HuH-7 (cell line): Measurements from ENCODE around the gene TSPAN11.

ENCODE experiments used
- DNase-seq: peaks from one replicate; pipeline ENCODE4 v3.0.0; 2011; ENCODE audit warnings: low spot score

Gene TSPAN11

DNA sequence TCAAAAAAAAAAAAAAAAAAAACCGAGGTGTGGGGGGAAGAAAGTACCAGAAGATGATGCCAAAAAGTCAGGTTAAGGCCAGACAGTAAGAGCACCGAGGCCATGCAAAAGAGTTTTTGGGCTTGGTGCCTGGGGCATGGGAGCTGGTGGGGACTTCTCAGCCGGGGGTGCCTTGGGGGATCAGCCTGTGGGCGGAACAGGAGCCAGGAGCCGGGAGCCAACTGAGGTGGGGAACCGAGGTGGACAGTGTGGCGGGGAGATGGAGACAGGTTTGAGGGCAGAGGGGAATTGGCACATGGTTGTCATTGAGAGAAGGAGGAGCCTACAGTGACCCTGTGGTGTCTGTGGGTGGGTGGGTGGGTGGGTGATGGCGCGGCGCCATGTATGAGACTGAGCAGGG, 33.2 kb downstream of the TSPAN11 start:
- no peak for DNase-seq

DNA sequence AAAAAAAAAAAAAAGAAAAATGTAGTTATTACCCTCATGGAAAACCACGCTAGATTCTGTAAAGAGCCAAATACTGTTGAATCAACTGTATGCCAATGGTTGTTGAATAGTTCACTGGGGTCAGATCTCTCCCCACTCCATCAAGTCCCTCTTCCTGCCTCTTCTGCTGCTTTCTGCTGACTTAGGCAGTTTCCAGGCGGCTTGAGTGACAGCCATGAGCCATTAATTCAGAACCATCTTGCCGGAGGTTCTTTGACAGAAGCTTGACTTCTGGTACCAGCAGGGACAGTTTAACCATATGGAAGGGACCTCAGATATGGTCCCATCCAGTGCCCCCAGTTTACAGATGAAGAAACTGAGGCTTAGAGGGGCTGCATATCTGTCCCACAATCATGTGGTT, 34.5 kb downstream of the TSPAN11 start:
- DNase-seq, result no peak

DNA sequence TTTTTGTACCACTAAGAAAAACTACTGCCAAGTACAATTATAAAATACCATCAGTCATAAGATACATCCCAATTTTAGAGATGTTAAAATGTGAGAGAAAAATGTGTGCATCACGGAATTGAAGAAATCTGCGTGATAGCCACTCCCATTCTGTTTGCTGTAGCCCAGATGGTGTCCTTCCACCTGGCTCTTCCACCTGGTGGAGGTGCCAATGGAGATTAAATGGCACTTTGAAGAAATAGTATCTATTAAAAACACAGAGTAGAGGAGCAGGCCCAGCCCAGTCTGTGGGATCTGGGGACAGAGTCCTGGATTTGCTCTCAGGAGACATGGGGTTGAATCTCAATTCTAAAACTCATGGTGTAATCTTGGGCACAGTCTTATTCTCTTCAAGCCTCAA, 35.5 kb downstream of the TSPAN11 start:
- DNase-seq, result no peak

DNA sequence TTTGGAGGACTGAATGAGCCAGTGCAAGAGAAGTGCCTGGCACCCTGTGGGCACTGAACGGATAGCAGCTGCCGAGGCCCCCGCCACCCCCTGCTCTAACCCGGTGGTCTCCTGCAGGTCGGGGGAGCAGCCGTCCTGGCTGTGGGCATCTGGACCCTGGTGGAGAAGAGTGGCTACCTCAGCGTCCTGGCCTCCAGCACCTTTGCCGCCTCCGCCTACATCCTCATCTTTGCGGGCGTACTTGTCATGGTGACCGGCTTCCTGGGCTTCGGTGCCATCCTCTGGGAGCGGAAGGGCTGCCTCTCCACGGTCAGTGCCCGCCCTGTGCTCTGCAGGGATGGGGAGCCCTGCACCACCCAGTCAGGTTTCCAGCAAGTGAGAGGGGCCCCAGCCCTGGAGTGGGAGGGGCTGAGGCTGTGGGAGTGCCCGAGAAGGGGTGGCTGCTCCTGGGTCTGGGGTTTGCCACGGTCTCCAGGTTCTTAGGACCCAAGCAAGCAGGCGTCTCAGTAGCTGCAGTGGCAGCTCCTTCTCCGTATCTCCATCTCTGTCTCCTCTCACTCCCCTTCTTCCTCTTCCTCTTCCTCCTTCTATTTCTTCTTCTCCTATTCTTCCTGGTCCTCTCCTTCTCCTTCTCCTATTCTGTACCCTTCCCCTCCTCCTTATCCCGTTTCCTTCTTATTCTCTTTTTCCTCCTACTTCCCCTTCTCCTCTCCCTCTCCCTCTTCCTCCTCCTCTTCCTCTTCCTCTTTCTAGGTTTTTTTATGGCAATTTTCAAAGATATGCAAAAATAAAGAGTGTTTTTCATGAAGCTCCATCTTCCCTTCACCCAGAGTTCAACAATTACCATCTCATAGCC, 37.4 kb downstream of the TSPAN11 start:
- DNase-seq, result no peak

DNA sequence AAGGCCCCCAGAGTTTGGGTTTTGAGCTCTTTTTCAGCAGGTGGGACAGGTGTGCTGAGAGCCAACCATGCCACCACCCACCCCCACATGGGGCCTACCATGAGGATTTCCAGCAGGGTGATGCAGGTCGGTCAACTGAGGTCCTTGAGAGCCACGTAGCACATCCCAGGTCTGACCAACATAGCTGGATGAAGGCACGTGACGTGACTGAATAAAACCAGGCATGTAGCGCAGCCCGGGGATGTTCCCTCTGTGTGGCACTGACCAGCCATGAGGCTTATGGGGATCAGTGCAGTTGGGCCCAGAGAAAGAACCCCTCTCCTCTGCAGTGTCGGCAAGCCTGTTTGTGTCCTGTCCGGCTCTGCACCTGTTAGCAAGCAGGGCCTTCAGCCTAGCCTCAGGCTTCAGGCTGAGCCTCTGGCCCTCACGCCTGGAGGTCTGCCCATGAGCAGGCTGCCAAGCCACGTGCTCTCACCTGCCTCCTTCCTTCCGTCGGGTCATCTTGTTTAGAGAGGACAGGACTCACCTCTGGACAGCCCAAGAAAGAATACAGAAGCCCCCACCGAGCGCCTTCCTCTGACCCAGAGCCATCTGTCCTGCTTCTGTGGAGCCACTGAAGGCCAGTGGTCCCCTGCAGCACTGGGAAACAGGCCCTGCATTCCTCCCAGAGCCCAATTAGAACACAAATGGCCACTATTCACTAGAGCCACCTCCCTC, 38.5 kb downstream of the TSPAN11 start:
- no peak for DNase-seq

DNA sequence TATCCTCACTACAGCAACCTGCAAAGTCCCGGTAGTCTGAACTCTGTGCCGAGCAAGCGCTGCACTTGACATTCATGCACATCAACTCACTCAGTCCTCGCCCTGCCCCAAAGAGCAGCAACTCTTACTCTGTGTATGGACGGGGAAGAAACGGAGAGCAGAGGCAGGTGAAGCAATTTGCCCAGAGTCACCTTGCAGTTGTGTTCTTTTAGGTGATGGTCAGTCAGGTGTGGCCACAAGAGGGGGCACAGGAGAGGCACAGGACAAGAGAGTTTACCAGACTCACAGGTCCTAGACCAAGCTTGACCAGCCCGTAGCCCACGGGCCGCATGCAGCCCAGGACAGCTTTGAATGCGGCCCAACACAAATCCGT, 39.1 kb downstream of the TSPAN11 start:
- DNase-seq, result peak; percentile 63

DNA sequence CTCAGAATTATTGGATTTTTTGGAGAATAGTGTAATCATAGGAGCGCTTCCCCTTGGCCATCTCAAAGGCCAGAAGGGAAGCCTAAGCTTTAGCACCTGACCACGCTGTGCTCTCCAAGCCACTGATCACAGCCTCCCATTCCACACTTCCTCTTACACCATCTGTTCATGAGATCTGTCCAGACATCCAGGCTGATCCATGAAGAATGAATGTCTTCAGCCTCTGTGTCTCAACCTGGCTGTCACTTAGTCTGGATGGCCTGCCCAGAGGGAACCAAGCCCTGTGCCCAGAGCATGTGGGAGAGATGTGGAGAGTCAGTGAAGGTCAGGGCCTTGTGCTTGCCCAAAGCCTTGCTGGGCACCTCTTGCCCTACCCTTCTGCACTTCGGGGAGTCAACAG, 40.5 kb downstream of the TSPAN11 start:
- no peak for DNase-seq

DNA sequence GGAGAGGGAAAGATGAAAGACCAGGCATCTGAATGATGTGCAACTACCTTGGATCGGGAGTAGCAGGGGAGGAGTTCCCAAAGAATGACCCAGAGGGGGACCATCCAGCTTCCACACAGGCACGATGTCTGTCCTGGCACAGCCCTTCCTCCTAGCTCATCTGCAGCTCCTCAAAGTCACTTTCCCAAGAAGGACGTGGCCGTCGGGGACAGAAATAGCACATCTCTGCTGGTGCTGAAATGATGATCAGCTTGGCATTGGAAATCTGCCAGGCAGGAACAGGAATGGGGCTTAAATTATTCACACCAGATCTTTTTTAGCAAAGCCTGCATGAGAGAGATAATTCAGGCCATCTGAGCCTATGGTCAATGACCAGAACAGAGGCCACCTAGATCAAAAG, 41.7 kb downstream of the TSPAN11 start:
- DNase-seq, result no peak

DNA sequence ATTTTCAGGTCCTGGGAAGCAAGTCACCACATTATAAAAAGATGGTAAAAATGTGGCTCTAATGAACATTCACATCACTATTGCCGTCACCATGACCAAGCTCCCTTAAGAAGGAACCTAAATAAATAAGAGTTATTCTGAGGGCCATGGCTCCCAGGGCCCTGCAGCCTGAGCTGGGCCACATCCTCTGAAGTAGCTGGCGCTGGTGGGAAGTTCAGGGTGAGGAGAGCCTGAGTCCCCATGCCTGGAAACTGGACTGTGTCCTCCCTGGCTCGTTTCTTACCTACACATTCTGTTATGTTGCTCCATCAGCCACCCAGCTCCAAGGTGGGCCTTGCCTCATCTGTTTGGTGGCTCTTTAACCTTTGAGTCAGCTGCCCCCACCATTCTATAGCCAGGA, 42.5 kb downstream of the TSPAN11 start:
- DNase-seq, result no peak

DNA sequence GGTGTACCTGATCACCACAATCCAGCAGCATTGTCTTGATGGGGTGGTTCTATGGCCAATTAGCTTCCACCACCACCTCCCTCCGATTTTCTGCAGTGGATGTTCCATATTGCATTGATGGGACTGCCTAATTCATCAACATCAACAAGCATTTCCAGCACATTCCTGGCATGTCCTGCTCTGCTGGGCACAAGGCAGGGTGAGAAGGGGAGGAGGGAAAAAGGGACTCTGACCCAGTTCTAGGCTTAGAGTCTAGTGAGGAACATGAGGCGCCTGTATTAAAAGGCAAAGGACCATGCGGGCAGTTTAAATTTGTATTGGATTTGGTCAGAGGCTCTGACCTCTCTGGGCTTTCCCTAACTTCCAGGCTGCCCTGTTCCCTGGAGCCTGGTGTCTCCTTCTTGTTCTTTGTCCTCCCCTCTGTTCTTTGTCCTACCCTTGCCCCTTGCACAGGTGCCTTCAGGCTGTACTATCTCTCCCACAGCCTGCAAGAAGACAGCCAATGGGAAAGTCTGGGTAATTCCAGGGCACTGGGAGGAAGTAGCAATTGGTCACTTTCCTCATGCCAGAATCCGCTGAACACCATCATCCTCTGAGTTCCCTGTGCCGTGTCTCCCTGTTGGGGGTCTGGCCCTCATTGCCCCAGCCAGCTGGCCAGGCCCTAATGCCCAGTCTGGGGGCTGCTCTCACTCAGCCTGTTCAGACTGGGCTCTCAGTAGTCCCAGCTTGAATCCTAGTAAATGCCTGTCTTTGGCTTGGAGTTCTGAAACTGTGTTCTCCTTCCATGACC, 43.3 kb downstream of the TSPAN11 start:
- DNase-seq, result no peak

DNA sequence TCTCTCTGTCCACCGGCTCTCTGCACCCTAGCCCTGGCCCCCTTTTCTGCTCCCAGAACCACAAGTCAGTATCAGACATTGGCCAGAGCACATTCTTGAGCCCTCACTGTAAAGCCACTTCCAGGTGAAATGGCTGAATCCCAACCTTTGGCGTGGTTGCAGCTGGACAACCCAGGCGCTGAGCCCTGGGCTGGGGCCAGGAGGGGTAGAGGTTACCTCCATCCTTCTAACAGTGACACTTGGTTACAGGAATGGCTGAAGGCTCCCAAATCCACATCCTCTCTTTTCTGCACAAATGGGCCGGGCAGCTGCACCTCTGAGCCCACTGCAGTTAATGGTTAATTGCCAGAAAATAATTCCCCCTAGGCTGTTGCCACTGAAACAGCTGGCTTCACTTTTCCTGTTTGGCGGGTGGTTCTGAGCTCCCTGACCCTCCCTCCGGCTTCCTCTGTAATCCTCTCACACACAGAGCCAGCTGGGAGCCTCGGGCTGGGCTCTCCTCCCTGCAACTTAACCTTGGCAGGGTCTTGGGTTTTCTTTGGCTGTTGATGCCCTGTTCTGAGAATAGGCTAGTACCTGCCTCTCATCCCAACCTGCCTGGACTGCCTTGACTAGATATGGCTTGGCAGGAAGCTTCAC, 44.1 kb downstream of the TSPAN11 start:
- no peak for DNase-seq

DNA sequence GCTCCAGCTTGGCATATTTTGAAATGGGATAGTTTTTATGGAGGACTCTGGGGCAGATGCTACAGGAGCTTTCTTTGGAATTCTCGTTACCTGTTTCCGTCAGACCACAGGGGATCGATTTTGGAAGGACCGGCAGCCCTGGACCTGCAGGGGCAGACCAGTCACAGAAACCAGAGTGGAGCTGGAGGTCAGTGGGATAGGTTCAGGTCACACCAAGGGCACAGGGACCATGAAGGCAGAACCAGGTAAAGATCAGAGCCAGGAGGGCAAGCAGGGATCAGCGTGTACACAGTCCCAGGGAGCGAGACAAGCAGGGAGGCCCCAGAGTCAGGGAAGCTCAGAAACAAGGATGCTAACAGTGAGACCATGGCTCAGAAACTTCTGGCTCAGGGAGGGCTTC, 45.5 kb downstream of the TSPAN11 start:
- no peak for DNase-seq

DNA sequence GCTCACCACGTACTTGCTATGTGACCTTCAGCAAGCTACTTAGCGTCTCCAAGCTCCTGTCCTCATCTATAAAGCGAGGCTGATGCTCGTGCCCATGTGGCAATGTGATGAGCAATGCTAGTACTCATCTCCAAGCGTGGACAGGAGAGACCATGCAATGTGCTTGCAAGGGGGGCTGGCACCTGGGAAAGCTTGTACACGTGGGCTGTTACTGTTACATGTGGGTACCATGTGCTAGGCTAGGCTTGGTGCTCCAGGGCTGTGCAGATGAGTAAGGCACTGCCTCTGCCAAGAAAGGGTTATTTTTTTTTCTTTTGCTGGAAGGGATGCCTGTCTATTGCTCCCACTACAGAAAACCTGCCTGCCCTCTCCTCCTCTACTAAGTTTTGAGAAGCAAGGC, 46.6 kb downstream of the TSPAN11 start:
- no peak for DNase-seq

DNA sequence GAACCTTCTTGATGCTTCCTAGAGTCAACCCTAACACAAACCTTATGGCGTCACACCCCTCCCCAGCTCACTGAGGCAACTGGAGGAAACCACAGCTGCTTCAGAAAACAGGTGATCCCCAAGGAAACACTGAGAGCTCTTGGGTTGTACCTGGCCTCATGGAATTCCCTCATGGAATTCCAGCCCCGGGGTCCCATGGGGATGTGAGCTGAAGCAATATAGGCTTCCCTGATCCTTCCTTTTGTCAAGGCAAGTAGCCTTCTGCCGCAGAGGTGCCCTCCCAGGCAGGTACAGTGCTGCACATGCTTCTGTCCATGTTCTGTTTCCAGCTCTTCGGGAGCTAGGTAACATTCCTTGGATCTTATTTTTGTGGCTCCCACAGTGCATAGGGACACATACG, 47.3 kb downstream of the TSPAN11 start:
- DNase-seq, result no peak

DNA sequence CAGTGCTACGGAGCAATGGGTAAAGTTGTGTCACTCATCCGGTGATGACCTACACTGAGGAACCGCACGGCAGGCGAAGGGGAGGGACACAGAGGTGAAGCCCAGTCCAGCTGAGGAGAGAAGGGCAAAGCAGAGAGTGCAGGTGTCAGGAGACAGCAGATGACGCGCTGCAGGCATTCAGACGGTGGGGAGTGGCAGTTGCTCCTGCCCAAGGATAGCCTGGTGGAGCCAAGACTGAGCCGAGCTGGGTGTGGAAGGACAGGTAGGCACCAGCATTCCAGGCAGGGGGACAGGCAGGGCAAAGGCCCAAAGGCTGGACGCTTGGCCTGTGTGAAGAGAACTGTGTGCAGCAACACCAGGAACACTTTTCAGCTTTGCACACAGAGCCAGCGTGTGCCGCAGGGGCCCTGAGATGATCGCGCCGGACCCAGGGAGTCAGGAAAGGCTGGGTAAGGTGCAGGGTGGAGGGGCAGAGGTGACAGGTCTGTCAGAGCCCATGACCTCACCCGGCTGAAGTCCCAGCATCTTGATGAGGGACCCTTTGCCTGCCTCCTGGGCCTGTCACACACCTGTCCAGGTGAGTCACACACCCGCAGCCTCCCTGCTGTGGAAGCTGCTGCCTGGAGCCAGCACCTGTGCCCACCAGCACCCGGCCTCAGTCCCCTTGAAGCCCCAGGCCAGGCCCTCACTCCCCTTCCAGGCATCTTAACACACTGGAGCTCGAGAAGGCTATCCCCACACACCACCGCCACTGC, 48.4 kb downstream of the TSPAN11 start:
- DNase-seq, result no peak

DNA sequence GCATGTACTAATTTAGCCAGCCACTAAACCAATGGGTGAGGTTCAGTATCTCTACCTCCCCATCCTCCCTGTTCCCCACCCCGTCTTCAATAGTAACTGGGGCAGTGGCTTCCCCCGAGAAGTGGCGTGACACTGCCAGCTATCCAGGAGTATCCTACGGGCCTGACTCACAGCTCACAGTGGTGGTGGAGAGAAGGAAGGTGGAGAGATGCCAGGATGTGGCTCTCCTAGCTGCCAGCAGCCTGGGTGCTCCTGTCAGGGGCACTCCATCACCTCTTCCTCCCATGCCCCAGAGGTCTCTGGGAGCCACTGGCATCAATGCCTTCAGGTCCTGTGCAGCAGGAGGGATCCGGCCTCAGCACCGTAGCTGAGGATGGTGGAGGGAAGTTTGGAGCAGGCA, 49.0 kb downstream of the TSPAN11 start:
- DNase-seq, result no peak

DNA sequence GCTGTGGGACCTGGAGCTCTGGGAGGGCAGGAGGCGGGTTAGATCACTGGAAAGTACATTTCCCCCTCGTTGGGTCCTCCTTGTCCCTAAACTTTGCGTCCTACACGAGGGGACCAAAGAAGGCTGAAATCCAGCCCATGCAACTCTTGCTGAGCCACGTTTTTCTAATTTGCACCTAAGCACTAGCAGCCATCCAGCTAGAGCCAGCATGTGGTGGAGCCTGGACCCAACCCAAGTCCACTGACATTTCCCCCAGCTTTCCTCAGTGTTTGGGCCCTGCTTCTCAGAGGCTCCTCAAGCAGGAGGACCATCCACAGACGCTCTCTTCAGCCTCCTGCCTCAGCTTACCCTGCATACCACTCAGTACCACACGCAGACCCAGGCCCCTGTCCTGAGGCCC, 49.7 kb downstream of the TSPAN11 start:
- DNase-seq, result no peak

DNA sequence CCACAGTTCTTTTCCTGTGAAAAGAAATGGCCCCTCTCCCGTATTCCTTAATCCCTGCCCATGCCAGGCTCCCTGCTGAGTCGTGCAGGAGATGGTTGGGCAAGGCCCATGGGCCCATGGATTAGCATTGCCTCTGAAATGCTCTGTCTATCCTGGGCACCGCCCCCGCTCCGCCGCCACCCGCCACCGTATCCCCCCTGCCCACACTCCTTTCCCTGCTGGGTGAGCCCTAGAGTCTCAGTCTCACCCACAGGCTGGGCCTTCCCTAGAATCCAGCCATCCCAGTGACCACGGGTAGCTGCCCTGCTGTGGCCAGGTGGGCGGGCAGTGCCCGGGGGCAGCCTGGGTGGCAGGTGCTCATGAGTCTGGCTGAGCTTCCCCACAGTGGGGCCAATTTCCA, 50.6 kb downstream of the TSPAN11 start:
- no peak for DNase-seq

DNA sequence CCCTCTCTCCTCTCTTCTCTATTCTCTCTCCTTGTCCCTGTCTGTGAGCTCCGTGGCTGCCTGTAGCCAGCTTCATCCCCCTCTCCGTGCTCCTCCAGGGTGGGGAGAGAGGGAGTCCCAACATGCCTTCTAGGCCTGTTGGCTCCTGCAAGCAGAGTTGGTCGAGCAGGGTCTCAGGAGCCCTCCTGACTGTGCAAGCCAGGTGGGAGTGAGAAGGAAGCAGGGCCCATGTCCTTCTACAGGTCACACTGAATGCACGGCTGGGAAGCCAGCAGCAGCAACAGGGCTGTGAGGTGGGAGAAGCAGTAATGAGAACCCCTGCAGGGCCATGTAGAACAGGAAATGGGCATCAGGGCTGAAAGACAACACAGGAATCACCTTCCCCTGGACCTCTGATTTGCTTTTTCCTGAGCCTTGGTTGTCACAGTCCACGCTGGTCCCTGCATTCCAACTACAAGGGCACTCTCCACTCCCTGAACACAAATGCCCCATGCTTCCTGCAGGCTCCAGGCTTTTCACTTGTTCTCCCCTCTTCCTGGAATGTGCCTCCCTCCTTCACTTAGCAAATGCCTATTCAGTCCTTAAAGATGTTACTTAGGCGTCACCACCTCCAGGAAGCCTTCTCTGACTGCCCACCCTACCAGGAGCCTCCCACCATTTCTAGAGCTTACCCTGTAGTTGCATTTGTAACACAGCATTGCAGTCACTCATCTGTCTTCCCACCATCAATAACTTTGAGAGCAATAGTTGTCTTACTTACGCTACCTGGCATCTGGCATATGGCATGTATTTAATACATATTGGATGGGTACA, 51.2 kb downstream of the TSPAN11 start:
- no peak for DNase-seq

DNA sequence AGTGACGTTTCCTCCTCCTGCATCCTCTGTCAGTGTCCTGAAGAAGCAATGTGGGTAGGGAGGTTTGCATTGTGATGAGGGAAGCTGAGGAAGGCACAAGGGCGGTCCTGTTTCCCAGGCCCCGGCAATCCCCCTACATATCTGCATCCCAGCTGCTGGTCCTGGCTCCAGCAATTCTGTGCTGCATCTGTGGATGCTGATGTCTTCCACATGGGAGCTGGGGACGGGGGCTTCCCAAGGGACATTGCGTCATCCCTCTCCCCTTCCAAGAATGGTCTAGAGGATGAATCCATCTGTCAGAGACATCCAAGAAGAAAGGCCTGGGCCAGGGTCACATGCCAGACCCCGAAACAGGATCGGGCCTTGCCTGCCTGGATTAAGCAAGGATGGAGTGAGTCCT, 52.1 kb downstream of the TSPAN11 start:
- no peak for DNase-seq
